ENCODE results near the gene PDPN.

PDPN gene

DNA sequence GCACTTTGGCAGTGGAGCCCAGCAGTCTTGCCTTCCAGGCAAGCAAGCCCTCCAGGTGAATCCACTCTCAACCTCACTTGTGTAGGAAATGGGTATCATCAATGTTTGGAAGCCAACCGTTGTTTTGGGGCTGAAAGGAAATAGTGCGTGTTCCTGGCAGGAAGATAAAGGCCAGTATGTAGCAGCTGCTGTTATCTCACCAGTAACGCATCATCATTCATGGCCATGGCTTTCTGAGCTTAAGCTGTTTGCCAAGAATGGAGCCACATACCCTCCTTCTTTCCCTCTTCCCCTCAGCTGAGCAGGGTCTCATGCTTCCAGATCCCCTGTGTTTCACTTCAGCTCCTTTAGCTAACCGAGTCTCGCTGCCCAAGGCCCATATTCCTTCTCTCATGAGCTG is 2.2 kb upstream of the PDPN start:
- no peak for DNase-seq

- DNase-seq: no peak
Measured at GRCh38 chr1:13582713-13583443, 754 bp upstream of the PDPN start.

- no peak for DNase-seq
Measured at GRCh38 chr1:13583966-13584791, 547 bp downstream of the PDPN start.

DNA sequence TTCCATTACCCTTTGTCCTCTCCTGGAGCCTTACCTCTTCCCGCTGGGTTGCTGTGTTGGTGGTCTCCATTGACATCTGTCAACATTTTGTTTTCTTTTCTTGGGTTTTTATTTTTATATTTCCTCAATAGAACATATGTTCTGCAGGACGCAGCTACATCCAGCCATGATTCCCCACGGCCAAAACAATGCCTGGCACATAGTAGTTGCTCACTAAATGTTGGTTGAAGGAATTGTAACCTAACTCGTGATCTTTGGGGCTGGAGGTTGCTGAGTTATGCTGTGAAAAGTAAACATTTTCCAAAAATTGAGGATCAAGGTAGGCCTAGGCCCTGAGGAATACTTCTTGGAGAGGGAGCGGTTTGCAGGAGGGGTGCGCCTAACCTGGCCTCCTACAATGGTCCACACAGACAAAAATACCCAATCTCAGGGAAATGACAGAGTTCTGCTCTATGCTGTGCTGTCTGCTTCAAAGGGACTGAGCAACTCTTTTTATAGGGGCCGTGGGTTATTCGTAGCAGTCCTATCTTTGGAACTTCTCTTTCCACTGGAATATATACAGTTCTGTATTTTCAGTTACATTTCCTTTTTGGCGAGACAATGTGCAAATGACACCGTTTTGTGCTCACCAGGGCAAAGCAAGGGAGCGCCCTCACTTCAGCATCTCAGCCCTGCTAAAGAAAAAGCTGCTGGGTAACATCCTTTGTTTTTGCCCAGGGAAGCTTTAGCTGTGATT is 1.4 kb downstream of the PDPN start:
- no peak for DNase-seq

DNA sequence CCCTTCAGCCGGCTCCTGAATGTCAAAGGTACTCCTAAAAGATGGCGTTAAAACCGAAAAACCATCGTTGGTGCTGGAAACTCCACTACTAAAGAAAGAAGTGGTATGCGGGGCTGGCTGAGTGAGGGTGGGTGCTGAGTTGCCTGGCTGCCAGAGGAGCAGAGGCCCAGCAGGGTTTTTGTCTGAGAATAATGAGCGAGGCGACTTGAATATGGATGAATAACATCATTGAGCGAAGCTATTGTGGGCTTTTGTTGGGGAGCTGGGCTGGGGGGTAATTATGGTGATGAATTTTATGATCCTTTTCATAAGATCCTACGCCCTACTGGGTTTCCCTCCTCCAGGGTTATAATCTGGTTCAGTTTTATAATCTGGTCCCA is 2.0 kb downstream of the PDPN start:
- no peak for DNase-seq

GRCh38 chr1:13586001-13586400 is 2.4 kb downstream of the PDPN start:
- DNase-seq: no peak

DNA sequence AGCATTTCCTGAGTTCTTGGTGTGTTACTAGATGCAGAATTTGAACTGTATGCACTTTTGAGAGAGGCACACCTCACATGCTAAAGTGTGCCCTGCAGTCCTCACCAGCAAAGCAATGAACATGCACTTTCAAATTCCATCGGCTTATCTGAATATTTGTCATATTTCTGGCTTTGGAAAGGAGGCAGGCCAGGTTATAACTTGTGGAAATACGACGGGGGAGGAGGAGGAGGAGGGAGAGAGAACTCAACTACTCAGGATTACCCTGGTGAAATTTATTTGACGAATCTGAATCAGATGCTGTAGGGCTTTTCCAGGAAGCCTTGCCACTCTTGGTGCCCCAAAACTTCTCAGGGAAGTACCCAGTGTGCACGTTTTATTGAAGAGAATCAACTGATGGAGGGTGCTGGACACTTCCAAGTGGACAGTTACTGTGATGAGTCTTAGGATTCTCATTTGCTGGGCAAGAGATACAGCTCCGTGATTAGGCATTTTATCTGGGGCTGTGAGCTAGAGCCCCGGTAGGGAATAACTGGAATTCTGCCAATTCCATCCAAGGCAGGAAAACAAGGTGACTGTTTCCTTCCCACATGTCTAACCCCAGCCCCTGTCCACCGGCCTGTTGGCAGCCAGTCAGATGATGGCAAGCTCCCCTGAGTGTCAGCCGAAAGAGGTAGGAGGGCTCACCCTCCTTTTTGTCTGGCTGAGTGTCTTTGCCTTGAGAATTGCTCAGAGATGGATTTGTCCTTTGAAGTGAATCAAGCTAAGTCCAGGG is 3.8 kb downstream of the PDPN start:
- no peak for DNase-seq

DNA sequence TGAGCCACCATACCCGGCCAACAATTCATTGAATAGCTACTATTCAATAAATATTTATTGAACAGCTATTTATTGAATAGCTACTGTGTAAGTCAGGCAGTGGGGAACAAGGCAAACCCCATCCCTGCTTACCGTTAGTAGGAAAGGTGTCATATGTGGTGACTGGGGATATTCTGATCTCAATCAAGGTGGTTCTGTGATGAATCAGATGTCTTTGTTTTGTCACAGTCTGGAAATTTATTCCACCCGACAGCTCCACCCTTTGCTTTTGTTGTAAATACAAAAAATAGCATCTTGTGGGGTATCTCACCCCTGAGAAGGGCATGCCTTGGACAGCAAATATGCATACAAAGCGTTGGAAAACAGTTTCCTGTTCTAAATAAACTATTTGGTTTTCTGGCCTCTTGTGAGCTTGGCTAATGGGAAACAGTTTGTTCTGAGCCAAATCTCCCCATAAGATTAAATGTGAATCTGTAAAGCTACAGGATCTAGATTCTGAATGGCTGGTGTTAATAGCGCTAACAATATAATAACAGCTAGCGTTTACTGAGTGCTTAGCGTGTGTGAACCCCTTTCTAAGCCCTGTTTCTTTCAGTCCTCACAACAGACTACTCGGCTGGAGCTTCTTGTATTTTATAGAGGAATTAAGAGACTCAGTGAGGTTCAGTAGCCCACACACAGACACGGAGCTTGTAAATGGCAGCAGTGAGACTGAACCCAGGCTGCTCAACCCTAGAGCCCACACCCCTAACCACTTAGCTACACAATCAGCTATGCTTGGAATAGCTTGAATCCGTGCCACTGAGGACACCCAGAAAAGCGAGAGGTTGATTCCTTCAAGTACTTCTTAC is 5.5 kb downstream of the PDPN start:
- no peak for DNase-seq

- no peak for DNase-seq
Measured at GRCh38 chr1:13590486-13590885, 6.9 kb downstream of the PDPN start.

DNA sequence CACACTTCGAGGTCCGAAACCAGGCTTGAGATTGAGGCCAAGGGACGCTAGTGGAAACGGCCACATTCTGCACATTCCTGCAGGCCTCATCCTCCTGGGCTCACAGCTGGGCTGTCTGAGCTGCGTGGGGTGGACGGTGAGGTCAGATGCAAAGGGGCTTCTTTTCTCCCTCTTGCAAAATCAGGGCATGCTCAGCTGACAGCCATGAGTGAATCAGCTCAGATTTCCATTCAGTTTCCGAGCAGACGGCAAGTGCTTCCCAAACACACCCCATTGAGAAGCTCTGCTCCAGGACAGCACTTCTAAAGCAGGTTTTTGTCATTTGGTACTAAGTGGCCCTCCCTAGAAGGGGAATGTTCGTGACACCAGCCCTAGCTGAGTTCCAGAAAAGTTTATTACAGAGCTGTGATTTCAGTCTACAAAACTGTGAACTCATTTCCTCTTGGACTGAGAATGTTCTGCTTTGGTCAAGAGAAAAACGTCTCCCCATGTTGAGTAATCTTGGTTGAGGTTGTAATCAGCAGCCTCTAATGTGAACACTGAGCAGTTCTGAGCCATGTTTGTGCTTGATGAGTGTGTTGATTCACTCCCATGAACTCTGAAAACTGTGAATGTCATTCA is 10.0 kb downstream of the PDPN start:
- no peak for DNase-seq

DNA sequence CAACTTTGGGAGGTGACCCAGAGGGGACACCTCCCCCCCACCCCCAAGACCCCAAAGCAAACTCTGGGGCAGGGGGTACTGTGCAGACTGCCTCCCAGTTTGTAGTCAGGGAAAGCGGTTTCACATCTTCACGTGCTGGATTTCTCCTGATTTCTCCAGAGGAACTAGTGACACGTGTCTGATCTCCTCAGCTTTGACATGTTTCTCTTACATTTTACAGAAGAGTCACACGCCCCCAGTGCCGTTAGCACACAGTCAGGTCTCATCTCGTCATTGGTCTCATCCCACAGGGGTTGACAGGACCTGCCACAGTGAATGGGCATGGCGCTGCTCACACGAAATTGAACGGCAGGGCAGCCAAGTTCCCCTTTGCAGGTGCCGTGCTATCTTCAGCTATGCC is 11.8 kb downstream of the PDPN start:
- no peak for DNase-seq

GRCh38 chr1:13597166-13597565 is 13.5 kb downstream of the PDPN start:
- no peak for DNase-seq

GRCh38 chr1:13600762-13601453 is 17.3 kb downstream of the PDPN start:
- DNase-seq: no peak

GRCh38 chr1:13604176-13604575 is 20.5 kb downstream of the PDPN start:
- DNase-seq: no peak

GRCh38 chr1:13604721-13605120 is 21.1 kb downstream of the PDPN start:
- no peak for DNase-seq

DNA sequence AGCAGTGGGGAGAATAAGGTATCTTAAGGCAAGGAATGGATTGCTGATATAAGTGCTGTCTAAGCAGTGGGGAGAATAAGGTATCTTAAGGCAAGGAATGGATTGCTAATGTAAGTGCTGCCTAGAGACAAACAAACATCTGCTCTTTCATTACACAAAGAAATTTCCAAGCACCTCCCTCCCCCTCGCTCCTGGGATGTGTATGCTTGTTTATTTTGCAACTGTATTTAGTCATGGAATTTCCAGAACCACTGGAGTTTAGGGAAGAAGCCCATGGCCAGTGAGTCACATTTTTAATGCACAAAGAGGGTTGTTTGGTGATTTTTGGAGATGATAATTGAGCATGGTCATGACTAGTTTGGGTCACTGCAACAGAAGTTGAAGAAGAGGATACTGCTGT is 21.5 kb downstream of the PDPN start:
- DNase-seq: no peak

GRCh38 chr1:13607002-13607401 is 23.4 kb downstream of the PDPN start:
- no peak for DNase-seq

- DNase-seq: no peak
Measured at GRCh38 chr1:13616234-13616633, 32.6 kb downstream of the PDPN start.

DNA sequence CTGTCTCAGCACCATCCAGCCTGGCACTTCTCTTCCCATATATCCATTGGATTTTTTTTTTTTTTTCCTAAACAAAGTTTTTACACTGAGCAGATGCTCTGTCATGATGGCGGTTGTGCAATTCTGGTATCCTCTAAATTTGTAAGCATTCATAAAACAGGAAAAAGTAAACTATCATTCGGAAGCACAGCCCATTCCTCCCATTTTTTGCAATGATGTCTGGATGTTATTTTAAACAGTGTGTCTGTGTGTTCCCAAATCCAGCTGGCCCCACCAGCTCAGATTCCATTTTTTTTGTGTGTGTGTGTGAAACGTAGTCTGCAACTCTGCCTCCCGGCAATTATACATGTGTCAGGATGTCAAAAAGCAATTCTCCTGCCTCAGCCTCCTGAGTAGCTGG is 33.5 kb downstream of the PDPN start:
- no peak for DNase-seq

DNA sequence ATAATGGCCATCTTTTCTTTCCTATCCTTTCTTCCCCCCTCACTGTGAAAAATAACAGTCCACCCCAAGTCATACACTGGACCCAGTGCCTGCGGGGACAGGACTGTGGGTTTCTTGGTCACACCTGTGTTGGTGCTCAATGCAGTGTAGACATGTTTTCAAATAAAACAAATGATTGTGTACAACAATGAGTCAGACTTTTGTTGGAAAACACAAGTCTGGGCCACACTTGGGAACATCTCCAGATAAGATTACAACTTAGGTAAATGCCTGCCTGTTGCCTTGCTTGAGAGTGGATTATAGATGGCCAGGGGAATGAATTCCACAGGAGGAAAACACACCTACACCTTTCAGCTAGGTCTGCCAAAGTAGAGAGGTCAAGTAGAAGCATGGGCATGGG is 34.1 kb downstream of the PDPN start:
- no peak for DNase-seq

GRCh38 chr1:13618483-13618882 is 34.9 kb downstream of the PDPN start:
- DNase-seq: no peak

Data from activated CD4-positive, alpha-beta T cell treated with anti-CD3 and anti-CD28 coated beads, Interleukin-10, Interleukin-2, amounts not matched to agents 100 ng/mL and 50 ng/mL, durations not matched to agents 16 hours and 8 hours (primary cell).